GM06990 (cell line): ENCODE data around the gene MAVS.

Experiments
- DNase-seq: peaks from one replicate; pipeline ENCODE4 v3.0.0-alpha.2; 2011; ENCODE audit not compliant: insufficient read length; ENCODE audit errors: extremely low read depth
- H3K27me3 ChIP-seq: replicated peaks from 2 replicates; pipeline ENCODE4 v1.6.0; 2011; ENCODE audit warnings: low read length; ENCODE audit not compliant: control insufficient read depth, insufficient read depth
- H3K36me3 ChIP-seq: 2 replicates; pipeline ENCODE4 v1.5.1; 2011; ENCODE audit warnings: low read length; ENCODE audit not compliant: control insufficient read depth, insufficient read depth
- H3K4me3 ChIP-seq: replicated peaks from 2 replicates; pipeline ENCODE4 v1.5.1; 2011; ENCODE audit warnings: low read depth, mild to moderate bottlenecking, control low read depth, low read length
- CTCF ChIP-seq: IDR thresholded peaks from 2 replicates; pipeline ENCODE4 v1.5.1; 2011; ENCODE audit warnings: low read length, control low read depth, mild to moderate bottlenecking, inconsistent platforms; ENCODE audit not compliant: insufficient read depth, poor library complexity, severe bottlenecking

MAVS gene

GRCh38 chr20:3803854-3804253 is 42.8 kb upstream of the MAVS start:
- no peaks in the 10 kb centered on the region for H3K27me3 ChIP-seq
- H3K36me3 ChIP-seq, result peaks cover 26% of the 10 kb centered on the region
- DNase-seq, result no peak
- H3K4me3 ChIP-seq, result no peak overlapping the region
- no peak for TF ChIP-seq CTCF

- no peak for DNase-seq
- no peak for TF ChIP-seq CTCF
- peaks cover 26% of the 10 kb centered on the region for H3K36me3 ChIP-seq
Measured at GRCh38 chr20:3804254-3804751, 42.3 kb upstream of the MAVS start.

GRCh38 chr20:3804781-3805180 is 41.9 kb upstream of the MAVS start:
- no peak for TF ChIP-seq CTCF
- H3K27me3 ChIP-seq, result no peaks in the 10 kb centered on the region
- H3K4me3 ChIP-seq, result no peak overlapping the region
- DNase-seq, result no peak
- H3K36me3 ChIP-seq, result peaks cover 26% of the 10 kb centered on the region

More at GRCh38 chr20:3804254-3804751, 42.3 kb upstream of the MAVS start:
- Histone ChIP-seq H3K4me3 (no peak overlapping the region), H3K27me3 (no peaks in the 10 kb centered on the region)

- DNase-seq, result no peak
- no peak for TF ChIP-seq CTCF
- no peaks in the 10 kb centered on the region for H3K27me3 ChIP-seq
- H3K4me3 ChIP-seq, result no peak overlapping the region
- H3K36me3 ChIP-seq, result peaks cover 16% of the 10 kb centered on the region
Measured at GRCh38 chr20:3808544-3808943, 38.1 kb upstream of the MAVS start.

- no peak for TF ChIP-seq CTCF
- DNase-seq, result no peak
- no peaks in the 10 kb centered on the region for H3K36me3 ChIP-seq
- no peaks in the 10 kb centered on the region for H3K27me3 ChIP-seq
- H3K4me3 ChIP-seq, result no peak overlapping the region
Measured at GRCh38 chr20:3811467-3812258, 35.0 kb upstream of the MAVS start.
